Mesothelial cell of epicardium (in vitro differentiated cells): ENCODE data around the gene MYO1E. TPM values are rescaled to one million over a fixed set of nuclear protein-coding genes. Genes with fewer than 3 reads are reported as not detected.
A peak's percentile ranks its signal among the peaks of the same experiment; 100 is the strongest.

ENCODE experiments used
- DNase-seq, 2 experiments: peaks; one replicate each; pipeline ENCODE4 v3.0.0; 2021; ENCODE audit warnings: low spot score in 2 of 2; ENCODE audit not compliant: unreplicated experiment in 2 of 2
- H3K27ac Mint-ChIP-seq: 2 replicates; pipeline ENCODE4 v1.8.0; 2021; ENCODE audit warnings: mixed read lengths
- H3K27me3 Mint-ChIP-seq: 2 replicates; pipeline ENCODE4 v1.8.0; 2021; ENCODE audit warnings: low read depth, mixed read lengths
- H3K36me3 Mint-ChIP-seq: 2 replicates; pipeline ENCODE4 v1.8.0; 2021; ENCODE audit warnings: mixed read lengths
- H3K4me1 Mint-ChIP-seq: 2 replicates; pipeline ENCODE4 v1.8.0; 2021; ENCODE audit warnings: mixed read lengths
- H3K4me3 Mint-ChIP-seq: 2 replicates; pipeline ENCODE4 v1.8.0; 2021; ENCODE audit warnings: mild to moderate bottlenecking, moderate library complexity, mixed read lengths
- H3K9me3 Mint-ChIP-seq: 2 replicates; pipeline ENCODE4 v1.8.0; 2021; ENCODE audit warnings: mixed read lengths
- CTCF ChIP-seq: fragments of 200-600 bp; sonication (generic); IDR thresholded peaks from one replicate; pipeline ENCODE4 v1.5.0; 2021; ENCODE audit warnings: antibody characterized with exemption; ENCODE audit not compliant: unreplicated experiment
- total RNA-seq: library from RNA; stranded (reverse); gene quantifications from 3 replicates; pipeline ENCODE4 v1.2.1, GENCODE V29; 2021

Gene MYO1E
- total RNA-seq, 1 donor from 2014 or later: 54.2 TPM

DNA sequence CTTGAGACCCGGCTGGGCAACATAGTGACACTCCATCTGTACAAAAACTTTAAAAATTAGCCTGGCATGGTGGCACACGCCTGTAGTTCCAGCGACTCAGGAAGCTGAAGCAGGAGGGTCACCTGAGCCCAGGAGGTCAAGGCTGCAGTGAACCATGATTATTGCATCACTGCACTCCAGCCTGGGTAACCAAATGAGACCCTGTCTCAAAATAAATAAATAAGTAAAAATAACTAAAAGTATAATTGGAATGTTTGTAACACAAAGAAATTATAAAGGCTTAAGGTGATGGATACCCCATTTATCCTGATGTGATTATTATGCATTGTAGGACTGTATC, 38.6 kb downstream of the MYO1E start:
- Mint-ChIP-seq H3K36me3 (no peaks in the 10 kb centered on the region), H3K27me3 (no peaks in the 10 kb centered on the region)

DNA sequence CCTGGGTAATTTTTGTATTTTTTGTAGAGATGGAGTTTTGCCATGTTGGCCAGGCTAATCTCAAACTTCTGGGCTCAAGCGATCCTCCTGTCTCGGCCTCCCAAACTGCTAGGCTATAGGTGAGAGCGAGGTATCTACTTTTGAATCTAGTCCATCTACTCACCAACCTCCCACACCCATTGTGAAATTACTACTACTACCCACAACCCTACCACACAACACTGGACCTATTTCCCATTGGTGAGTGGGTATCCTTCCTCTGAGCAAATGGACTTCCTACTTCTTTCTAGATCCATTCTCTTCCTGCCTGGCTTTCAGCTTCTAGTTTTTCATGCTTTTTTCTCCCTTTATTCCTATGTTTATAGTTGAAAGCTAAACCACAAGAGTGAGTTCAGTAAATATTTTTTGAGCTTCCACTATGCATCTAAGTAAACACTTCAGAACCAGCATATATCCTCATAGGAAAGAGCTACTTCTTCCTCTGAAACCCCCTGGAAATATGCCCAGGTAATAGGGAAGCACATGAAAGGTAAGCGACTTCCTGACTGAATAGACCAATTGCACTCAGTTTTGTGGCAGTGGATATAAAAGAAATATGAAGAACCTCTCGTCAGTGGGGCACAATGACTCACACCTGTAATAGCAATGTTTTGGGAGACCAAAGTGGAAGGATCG, 39.1 kb downstream of the MYO1E start:
- Mint-ChIP-seq H3K4me1 (peaks cover 15% of the 10 kb centered on the region), H3K27ac (no peak overlapping the region), H3K36me3 (no peaks in the 10 kb centered on the region), H3K9me3 (no peaks in the 10 kb centered on the region), H3K4me3 (no peak overlapping the region), H3K27me3 (no peaks in the 10 kb centered on the region)
- DNase-seq: no peak
- no peak for TF ChIP-seq CTCF

More for the DNA sequence above, 38.6 kb downstream of the MYO1E start:
- Mint-ChIP-seq H3K27ac (no peak overlapping the region), H3K4me1 (peaks cover 15% of the 10 kb centered on the region), H3K9me3 (no peaks in the 10 kb centered on the region), H3K4me3 (no peak overlapping the region)
- no peak for TF ChIP-seq CTCF
- DNase-seq: no peak

DNA sequence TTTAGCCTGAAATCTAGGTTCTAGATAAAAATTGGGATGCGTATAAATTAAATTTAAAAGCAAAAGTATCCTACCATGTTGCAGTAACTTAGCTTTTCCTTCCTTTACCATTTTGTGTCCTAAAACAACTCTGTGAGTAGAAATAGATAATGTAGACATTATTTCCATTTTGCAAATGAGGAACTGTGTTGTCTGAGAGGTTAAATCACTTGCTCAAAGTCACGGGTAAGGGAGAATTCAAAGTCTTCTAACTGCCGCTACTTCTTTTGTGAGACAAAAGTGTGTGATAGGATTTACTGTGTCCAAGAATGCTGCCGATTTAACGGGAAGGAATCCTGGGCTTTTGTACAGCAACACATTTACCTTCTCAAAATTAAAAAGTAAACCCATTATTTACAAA, 40.7 kb downstream of the MYO1E start:
- Mint-ChIP-seq H3K4me3 (no peak overlapping the region), H3K27ac (no peak overlapping the region), H3K36me3 (no peaks in the 10 kb centered on the region), H3K27me3 (no peaks in the 10 kb centered on the region), H3K4me1 (peaks cover 15% of the 10 kb centered on the region), H3K9me3 (no peaks in the 10 kb centered on the region)
- DNase-seq: no peak
- no peak for TF ChIP-seq CTCF

- H3K4me1 Mint-ChIP-seq: peaks cover 15% of the 10 kb centered on the region
- H3K27ac Mint-ChIP-seq: no peak overlapping the region
- DNase-seq: no peak
- no peak overlapping the region for H3K4me3 Mint-ChIP-seq
- H3K9me3 Mint-ChIP-seq: no peaks in the 10 kb centered on the region
- no peaks in the 10 kb centered on the region for H3K27me3 Mint-ChIP-seq
- no peaks in the 10 kb centered on the region for H3K36me3 Mint-ChIP-seq
- no peak for TF ChIP-seq CTCF
Observed at GRCh38 chr15:59330649-59331048, 42.0 kb downstream of the MYO1E start.

- no peak for TF ChIP-seq CTCF
- Mint-ChIP-seq H3K27ac (peak overlapping the region; percentile 63), H3K4me1 (peaks cover 15% of the 10 kb centered on the region), H3K36me3 (no peaks in the 10 kb centered on the region), H3K4me3 (no peak overlapping the region), H3K27me3 (no peaks in the 10 kb centered on the region), H3K9me3 (no peaks in the 10 kb centered on the region)
- no peak for DNase-seq
Observed at GRCh38 chr15:59329570-59330350, 42.9 kb downstream of the MYO1E start.
